Breast epithelium (tissue), 4 donors: ENCODE data around the gene ADAMTSL4. TPM values are rescaled to one million over a fixed set of nuclear protein-coding genes. Genes with fewer than 3 reads are reported as not detected.

ENCODE experiments used
- DNase-seq, 2 donors: peaks; one replicate each; pipeline ENCODE4 v3.0.0-alpha.2; 2019; ENCODE audit warnings: low spot score in 2 of 2
- H3K27ac ChIP-seq, 2 donors: fragments of 200-600 bp; sonication (generic) in 1 of 2; one replicate each; pipeline ENCODE4 v1.5.1; 2016 to 2019; ENCODE audit warnings: mild to moderate bottlenecking in 1 of 2
- H3K27me3 ChIP-seq, 2 donors: fragments of 200-600 bp; sonication (generic) in 1 of 2; one replicate each; pipeline versions ENCODE4 v1.5.1 to v1.6.0; 2017 to 2019; ENCODE audit warnings: control low read depth in 1 of 2, mild to moderate bottlenecking in 1 of 2
- H3K36me3 ChIP-seq: fragments of 200-600 bp; one replicate; pipeline ENCODE4 v1.5.1; 2019
- H3K4me1 ChIP-seq, 2 donors: fragments of 200-600 bp; sonication (generic); one replicate each; pipeline ENCODE4 v1.5.1; 2016 to 2019; ENCODE audit warnings: control low read depth in 1 of 2
- H3K4me3 ChIP-seq, 3 donors: fragments of 200-600 bp; sonication (generic); 1 replicate in 2 of 3; 2 replicates in 1 of 3; pipeline ENCODE4 v1.5.1; 2016 to 2019; ENCODE audit warnings: mild to moderate bottlenecking in 3 of 3, moderate library complexity in 2 of 3
- H3K9me3 ChIP-seq, 2 donors: fragments of 200-600 bp; sonication (generic) in 1 of 2; one replicate each; pipeline ENCODE4 v1.5.1; 2016 to 2019; ENCODE audit warnings: control low read depth in 1 of 2
- POLR2A ChIP-seq: fragments of 450-650 bp; IDR thresholded peaks from one replicate; pipeline ENCODE4 v1.6.1; 2016; ENCODE audit warnings: antibody characterized with exemption, mild to moderate bottlenecking, moderate library complexity
- POLR2AphosphoS5 ChIP-seq, 3 donors: sonication (generic); formaldehyde crosslinking; IDR thresholded peaks; one replicate each; pipeline ENCODE4 v1.6.1; 2017; ENCODE audit warnings: antibody characterized with exemption in 3 of 3
- intact Hi-C: fragments of 100-400 bp; cut with DNase I; formaldehyde crosslinking; loops from one replicate; pipeline ENCODE4 v1.15.1; 2023; ENCODE audit warnings: low total_unique reads
- total RNA-seq, 3 donors: library from RNA; depleted of rRNA; stranded (reverse); fragments of >200 nt; gene quantifications; one replicate each; pipeline ENCODE4 v1.1.0, GENCODE V29; 2016
- TF ChIP-seq, protein P1 (sequence below), 3 donors: fragments of 450-650 bp; IDR thresholded peaks; one replicate each; pipeline ENCODE4 v1.5.1; 2016 to 2017; ENCODE audit warnings: antibody characterized with exemption in 3 of 3, mild to moderate bottlenecking in 3 of 3, moderate library complexity in 3 of 3

Gene ADAMTSL4
- total RNA-seq: 10 to 100 TPM; 11.3 to 31.8 (median 30.2) TPM

DNA sequence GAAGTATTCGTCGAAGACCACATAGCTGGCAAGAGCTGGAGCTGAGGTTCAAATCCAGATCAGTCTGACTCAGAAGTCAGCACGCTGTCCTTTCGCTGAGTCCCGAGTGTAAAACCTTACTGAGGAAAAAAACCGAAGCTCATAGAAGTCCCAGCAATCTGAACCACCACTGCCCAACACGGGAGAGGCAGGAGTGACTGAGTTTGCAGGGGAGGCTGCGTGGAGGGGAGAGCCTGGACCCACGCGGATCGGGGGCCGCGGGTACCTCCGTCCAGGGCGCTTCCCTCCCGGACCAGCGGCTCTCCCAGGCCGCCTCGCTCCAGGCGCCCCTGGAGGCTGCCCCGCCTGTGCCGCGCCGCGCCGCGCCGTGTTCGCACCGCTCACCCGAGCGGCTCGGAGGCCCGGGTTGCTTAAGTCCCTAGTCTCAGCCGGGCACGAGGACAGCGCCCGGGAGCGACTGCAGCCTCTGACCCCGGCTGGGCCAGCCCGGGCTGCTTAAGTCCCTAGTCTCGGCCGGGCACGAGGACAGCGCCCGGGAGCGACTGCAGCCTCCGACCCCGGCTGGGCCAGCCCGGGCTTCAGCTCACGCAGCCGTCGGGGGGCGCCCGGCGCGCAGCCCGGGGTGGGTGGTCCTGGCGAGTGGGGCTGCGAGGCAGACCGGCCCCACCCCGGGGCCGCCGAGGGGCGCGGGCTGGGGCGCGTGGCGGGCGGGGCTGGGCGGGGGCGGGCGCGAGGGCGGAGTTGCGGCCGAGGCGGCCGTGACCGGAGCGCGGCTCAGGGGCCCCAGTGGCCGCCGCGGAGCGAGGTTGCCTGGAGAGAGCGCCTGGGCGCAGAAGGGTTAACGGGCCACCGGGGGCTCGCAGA is at the start of gene ADAMTSL4:
Gene ADAMTSL4, plus strand, starts transcription at position 777 of the 864 bp plus-strand sequence. CDS start 2,881 bp downstream, outside the sequence.
- Histone ChIP-seq H3K27me3 (no peaks in the 10 kb centered on the region), H3K4me1 (peaks cover 12 to 20% of the 10 kb centered on the region in 2 donors), H3K27ac (peak within 1 kb of the TSS; percentile 84 to 97), H3K4me3 (peak within 1 kb of the TSS; percentile 62 to 88 (median 62)), H3K9me3 (no peaks in the 10 kb centered on the region), H3K36me3 (no peaks in the 10 kb centered on the region)
- peak in 1 of 2 donors; percentile 63 for DNase-seq
- intact Hi-C loops: no loop called here
- TF ChIP-seq, protein P1, sequence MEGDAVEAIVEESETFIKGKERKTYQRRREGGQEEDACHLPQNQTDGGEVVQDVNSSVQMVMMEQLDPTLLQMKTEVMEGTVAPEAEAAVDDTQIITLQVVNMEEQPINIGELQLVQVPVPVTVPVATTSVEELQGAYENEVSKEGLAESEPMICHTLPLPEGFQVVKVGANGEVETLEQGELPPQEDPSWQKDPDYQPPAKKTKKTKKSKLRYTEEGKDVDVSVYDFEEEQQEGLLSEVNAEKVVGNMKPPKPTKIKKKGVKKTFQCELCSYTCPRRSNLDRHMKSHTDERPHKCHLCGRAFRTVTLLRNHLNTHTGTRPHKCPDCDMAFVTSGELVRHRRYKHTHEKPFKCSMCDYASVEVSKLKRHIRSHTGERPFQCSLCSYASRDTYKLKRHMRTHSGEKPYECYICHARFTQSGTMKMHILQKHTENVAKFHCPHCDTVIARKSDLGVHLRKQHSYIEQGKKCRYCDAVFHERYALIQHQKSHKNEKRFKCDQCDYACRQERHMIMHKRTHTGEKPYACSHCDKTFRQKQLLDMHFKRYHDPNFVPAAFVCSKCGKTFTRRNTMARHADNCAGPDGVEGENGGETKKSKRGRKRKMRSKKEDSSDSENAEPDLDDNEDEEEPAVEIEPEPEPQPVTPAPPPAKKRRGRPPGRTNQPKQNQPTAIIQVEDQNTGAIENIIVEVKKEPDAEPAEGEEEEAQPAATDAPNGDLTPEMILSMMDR (IDR thresholded peaks at IDR 0.05): no peak
- TF ChIP-seq POLR2A: no peak

DNA sequence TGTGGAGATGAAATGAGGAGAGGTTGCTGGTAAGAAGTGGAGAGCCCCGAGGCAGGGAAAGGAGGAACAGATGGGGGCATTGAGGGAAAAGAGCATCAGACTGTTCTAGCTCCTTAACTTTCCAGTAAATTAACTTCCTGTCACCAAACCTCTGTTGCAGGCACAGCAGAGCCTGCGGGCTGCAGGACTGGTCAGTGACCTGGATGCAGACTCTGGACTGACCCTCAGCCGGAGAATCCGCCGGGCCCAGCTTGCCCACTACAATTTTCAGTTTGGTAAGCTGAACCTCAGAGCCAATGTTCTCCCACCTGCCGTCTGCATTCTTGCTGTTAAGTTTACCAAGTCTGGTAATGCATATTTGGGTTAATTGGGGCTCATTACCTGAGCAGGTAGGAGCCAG is 43.8 kb upstream of the ADAMTSL4 start:
- no peaks in the 10 kb centered on the region for H3K27me3 ChIP-seq
- intact Hi-C loops: no loop called here
- H3K9me3 ChIP-seq: no peaks in the 10 kb centered on the region
- TF ChIP-seq POLR2AphosphoS5 (IDR thresholded peaks at IDR 0.05): no peak
- TF ChIP-seq, protein P1 (IDR thresholded peaks at IDR 0.05): no peak
- TF ChIP-seq POLR2A: no peak
- no peaks in the 10 kb centered on the region for H3K36me3 ChIP-seq
- no peak overlapping the region for H3K4me3 ChIP-seq
- H3K4me1 ChIP-seq: no peaks in the 10 kb centered on the region
- no peak overlapping the region for H3K27ac ChIP-seq
- DNase-seq: no peak

DNA sequence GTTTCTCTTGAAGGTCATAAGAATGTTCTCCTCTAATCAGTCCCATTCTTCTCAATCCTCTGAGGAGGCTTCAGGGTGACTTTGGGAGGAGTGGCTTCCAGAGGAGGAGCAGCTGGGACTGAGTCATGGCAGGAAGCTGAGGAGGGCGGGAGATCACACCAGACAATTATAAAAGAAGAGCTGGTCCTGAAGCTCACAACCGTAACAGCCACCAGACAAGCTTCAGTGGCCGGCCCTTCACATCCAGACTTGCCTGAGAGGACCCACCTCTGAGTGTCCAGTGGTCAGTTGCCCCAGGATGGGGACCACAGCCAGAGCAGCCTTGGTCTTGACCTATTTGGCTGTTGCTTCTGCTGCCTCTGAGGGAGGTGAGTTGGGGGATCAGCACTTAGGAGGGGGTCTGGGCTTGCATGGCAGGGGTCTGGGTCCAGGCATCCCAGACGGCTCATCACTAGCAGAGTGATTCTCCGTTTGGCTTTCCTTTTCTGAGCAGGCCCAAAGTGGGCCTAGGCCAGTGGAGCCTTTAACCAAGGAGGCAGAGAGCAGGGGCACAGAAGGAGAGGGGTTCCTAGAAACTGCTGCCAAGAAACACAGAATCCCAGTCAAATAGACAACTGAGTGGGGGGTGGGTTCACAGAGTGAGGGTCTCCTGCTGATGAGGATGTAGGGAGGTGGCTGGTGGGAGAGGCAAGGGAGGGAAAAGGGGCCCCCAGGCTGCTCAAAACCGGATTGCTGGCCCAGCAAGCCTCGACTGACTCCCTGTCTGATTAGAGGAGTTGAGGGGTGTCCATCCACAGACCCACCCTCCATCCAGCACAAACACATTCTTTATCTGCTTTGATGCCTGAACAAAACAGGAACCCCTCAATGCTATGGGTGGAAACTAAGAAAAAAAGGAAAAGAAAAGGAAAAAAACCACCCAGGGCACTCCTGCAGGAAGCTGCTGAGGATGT is 41.0 kb upstream of the ADAMTSL4 start, which contains the start of gene ECM1:
Gene ECM1, plus strand, starts transcription at position 198 of the 953 bp plus-strand sequence. Its CDS starts 101 bp downstream, at position 299.
- no peaks in the 10 kb centered on the region for H3K4me1 ChIP-seq
- intact Hi-C loops: no loop called here
- no peak for DNase-seq
- H3K9me3 ChIP-seq: no peaks in the 10 kb centered on the region
- H3K27ac ChIP-seq: peak within 1 kb of the TSS; percentile 69 to 92
- peak within 1 kb of the TSS; percentile 2 to 55 (median 43) for H3K4me3 ChIP-seq
- TF ChIP-seq POLR2A (no peak), POLR2AphosphoS5 (IDR thresholded peaks at IDR 0.05) (no peak)
- TF ChIP-seq, protein P1 (IDR thresholded peaks at IDR 0.05): no peak
- no peaks in the 10 kb centered on the region for H3K36me3 ChIP-seq
- no peaks in the 10 kb centered on the region for H3K27me3 ChIP-seq

DNA sequence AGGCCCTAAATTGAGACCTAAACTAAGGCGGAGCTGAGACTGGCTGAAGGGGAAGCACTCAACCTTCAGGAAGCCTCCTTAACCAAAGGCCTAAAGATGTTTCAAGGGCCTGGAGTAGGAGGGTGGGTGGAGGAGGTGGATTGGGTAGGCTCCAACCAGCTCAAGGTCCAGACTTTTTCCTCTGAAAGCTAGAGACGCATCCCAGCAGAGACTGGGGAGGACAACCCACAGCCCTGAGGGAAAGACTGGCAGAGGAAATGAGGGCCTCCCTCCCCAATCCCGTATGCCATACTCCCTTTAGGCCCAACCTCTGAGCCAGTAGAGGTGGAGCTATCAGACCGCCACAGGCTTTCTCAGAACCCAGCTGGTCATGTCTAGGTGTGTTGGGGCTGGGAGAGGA is 40.2 kb upstream of the ADAMTSL4 start:
- H3K27ac ChIP-seq: peak overlapping the region in 1 of 2 donors; percentile 38
- H3K36me3 ChIP-seq: no peaks in the 10 kb centered on the region
- intact Hi-C loops: no loop called here
- H3K4me1 ChIP-seq: no peaks in the 10 kb centered on the region
- TF ChIP-seq, protein P1 (IDR thresholded peaks at IDR 0.05): no peak
- TF ChIP-seq POLR2AphosphoS5 (IDR thresholded peaks at IDR 0.05) (no peak), POLR2A (no peak)
- no peaks in the 10 kb centered on the region for H3K9me3 ChIP-seq
- H3K27me3 ChIP-seq: no peaks in the 10 kb centered on the region
- H3K4me3 ChIP-seq: peak overlapping the region; percentile 2 to 55 (median 43)
- no peak for DNase-seq
